ENCODE results near the gene RANBP9.

Gene RANBP9

DNA sequence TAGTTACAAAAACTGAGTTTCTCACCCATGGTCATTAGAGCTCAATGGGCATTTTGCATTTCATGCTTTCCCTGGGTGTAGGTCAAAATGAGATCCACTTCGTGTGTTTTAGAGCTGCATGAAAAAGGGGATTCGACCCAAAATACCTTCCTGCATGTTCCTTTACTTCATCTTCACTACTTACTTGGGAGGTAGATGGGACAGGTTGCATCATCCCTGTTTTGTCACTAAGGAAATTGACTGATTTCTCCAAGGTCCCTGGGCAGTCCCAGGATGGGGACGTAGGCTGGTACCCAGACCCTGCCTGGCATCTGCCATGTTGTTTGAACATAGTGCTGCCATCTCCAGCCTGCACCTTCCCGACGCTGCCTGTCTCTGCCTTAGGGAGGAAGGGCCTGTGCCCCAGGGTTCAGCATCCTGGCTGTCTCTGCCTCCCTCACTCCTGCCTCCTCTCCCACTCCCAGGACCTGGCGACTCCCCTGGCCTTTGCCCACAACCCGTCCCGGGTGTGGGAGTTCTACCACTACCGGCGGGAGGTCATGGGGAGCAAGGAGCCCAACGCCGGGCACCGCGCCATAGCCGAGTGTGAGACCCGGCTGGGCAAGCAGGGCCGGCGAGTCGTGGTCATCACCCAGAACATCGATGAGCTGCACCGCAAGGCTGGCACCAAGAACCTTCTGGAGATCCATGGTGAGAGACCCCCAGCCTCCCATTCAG, 120.3 kb downstream of the RANBP9 start:
- TF ChIP-seq ZFX (IDR thresholded peaks at IDR 0.05) = no peak
- TF ChIP-seq, protein P1, sequence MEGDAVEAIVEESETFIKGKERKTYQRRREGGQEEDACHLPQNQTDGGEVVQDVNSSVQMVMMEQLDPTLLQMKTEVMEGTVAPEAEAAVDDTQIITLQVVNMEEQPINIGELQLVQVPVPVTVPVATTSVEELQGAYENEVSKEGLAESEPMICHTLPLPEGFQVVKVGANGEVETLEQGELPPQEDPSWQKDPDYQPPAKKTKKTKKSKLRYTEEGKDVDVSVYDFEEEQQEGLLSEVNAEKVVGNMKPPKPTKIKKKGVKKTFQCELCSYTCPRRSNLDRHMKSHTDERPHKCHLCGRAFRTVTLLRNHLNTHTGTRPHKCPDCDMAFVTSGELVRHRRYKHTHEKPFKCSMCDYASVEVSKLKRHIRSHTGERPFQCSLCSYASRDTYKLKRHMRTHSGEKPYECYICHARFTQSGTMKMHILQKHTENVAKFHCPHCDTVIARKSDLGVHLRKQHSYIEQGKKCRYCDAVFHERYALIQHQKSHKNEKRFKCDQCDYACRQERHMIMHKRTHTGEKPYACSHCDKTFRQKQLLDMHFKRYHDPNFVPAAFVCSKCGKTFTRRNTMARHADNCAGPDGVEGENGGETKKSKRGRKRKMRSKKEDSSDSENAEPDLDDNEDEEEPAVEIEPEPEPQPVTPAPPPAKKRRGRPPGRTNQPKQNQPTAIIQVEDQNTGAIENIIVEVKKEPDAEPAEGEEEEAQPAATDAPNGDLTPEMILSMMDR (conservative IDR thresholded peaks at IDR 0.05) = no peak
- H3K27ac ChIP-seq = no peak overlapping the region

DNA sequence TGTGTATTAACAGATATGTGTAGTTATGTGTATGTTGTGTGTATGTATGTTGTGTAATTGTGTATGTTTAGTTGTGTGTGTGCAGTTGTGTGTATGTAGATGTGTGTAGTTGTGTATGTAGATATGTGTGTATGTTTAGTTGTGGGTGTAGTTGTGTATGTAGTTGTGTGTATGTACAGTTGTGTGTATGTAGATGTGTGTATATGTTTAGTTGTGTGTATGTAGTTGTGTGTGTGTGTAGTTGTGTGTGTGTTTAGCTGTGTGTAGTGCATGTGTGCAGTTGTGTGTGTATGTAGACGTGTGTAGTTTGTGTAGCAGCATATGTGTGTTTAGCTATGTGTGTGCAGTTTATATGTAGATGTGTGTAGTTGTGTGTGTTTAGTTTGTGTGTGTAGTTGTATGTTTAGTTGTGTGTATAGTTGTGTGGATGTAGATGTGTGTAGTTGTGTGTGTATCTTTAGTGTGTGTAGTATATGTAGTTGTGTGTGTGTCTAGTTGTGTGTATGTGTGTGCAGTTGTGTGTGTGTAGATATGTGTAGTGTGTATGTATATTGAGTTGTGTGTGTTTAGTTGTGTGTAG, 121.0 kb downstream of the RANBP9 start:
- TF ChIP-seq, protein P1 (conservative IDR thresholded peaks at IDR 0.05) = no peak
- TF ChIP-seq ZFX (IDR thresholded peaks at IDR 0.05) = no peak
- no peak overlapping the region for H3K27ac ChIP-seq

DNA sequence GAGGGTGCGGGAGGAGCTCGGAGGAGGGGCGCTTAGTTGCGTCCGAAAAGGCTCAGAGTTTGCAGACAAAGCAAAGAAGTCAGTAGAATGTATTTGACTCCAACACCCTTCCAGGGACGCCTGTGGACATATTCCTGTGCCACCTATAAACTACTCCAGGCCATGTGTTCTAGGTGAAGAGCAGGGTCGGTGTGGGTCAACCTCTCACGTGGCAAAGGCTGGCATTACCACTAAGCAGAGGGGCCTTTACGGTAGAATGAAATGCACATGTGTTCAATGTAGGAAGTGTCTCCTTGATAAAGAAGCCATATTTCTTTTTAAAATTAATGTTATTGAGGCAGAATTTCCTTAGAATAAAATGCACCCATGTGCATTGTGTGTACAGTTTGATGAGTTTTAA, 121.8 kb downstream of the RANBP9 start:
- TF ChIP-seq, protein P1 (conservative IDR thresholded peaks at IDR 0.05) = no peak
- no peak for TF ChIP-seq ZFX (IDR thresholded peaks at IDR 0.05)

DNA sequence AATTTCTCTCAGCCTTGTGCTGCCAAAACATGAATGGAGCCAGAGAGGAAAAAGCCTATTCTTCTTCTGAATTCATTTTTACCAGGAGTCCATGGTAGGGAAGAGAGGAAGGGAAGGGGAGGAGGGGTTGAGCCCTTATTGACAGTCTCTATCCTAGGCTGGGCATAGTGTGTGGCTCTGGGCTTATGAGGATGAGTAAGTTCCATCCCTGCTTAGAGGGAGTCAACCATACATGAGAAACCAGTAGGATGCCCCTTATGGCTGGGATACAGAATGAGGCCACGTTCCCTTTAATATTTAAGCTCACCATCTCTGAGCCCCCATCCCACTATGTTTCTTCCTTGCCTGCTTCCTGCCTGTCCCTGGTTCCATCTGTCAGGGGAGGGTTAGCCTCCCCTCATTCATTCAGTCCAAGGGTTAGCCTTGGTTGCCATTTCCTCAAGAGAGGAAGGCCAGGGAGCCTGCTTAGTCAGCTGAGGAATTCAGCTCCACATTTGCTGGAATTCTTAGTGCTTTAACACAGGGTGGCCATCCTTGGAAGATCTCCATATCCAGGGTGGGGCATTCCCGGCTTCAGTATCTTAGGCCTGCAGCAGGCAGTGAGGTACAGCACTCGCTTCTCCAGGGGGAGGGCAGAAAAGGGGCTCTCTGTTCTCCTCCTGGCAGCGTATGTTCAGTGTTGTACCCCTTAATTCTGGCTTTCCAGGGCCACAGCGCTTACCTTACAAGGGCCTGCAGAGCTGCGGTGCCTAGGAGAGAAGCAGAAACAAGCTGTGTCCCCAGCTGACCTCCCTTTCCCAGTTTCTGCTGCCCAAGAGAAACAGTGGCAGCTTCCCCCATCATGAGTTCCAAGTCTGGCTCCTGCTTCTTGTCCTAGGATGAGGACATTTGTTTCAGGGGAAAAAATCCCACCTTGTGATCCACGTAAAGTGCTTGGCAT, 124.8 kb downstream of the RANBP9 start:
- H3K27ac ChIP-seq = no peak overlapping the region
- TF ChIP-seq, protein P1 (conservative IDR thresholded peaks at IDR 0.05) = no peak
- no peak for TF ChIP-seq ZFX (IDR thresholded peaks at IDR 0.05)

More for the DNA sequence above, 121.8 kb downstream of the RANBP9 start:
- no peak overlapping the region for H3K27ac ChIP-seq

DNA sequence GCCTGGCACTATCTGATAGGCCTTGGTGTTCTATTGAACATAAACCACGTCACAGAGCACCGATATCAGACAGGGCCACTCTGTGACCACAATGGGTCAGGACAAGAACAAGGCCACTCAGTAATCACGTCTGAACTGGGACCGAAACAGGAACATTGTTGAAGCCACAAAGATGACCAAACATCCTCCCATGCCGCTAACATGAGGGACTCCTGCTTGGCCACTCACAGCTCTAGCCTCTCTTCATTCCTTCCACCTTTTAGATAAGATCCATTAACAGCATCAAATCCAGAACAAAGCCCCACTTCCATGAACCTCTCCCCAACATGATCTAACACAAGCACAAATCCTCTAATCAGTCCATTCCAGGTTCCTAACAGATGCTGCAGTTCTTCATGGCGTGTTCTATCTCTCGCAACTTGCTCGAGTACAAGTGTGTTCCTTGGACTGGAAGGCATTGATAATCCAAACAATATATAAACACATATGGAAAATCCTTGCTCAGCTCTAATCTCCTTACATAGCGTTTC, 129.9 kb downstream of the RANBP9 start:
- TF ChIP-seq ZFX (IDR thresholded peaks at IDR 0.05) = no peak
- TF ChIP-seq, protein P1 (conservative IDR thresholded peaks at IDR 0.05) = no peak
- no peak overlapping the region for H3K27ac ChIP-seq

DNA sequence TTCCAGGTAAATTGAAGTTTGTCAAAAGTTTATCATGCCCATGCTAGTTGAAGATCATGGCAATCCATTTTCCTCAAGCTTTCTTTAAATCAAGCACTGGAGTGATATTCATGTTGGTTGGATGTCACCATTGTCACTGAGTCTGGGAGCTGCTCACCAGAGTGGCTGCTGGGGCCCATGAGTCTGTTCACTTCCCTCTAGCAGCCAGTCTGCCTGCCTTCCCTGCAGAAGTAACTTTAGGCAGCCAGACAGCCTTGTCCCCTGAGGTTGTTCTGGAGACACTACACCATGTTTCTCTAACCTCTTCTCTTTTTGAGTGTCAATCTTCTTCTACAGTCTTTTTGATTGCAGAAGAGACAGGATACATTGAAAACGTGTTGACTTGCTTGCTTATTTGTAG, 131.7 kb downstream of the RANBP9 start:
- H3K27ac ChIP-seq = no peak overlapping the region
- TF ChIP-seq, protein P1 (conservative IDR thresholded peaks at IDR 0.05) = no peak
- TF ChIP-seq ZFX (IDR thresholded peaks at IDR 0.05) = no peak

Data from C4-2B (cell line).